ENCODE measurements around the gene COQ8A.

DNA sequence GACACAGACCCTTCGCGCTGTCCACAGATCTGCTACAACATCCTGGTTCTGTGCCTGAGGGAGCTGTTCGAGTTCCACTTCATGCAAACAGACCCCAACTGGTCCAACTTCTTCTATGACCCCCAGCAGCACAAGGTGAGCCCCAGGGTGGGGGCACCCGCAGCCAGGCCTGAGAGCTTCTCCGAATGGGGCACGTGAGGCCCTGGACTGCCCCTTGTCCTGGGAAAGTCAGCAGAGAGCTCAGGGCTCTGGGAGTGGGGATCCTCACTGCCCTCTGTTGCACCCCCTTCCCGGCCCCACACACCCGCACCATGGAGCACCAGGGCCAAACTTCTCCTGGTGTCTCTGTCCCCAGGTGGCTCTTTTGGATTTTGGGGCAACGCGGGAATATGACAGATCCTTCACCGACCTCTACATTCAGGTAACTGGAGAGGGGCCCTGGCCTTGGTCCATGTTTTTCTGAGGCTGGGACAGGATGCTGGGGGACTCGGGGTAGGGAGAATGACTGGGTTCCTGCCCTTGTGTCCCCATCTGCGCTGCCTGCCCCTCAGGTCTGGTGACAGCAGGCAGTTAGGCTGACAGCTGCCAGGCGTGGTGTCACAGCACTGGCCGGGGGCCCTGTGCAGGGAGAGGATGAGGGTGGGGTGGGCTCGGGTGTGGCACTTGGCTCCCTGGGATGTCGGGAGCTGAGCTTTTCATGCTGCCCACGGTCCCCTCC, 44.6 kb downstream of the COQ8A start:
- TF ChIP-seq POLR2AphosphoS5 (IDR thresholded peaks at IDR 0.05; ENCODE audit: low read depth, low read length) (no peak), EZH2 (IDR thresholded peaks at IDR 0.05) (no peak)
- TF ChIP-seq, protein P1, sequence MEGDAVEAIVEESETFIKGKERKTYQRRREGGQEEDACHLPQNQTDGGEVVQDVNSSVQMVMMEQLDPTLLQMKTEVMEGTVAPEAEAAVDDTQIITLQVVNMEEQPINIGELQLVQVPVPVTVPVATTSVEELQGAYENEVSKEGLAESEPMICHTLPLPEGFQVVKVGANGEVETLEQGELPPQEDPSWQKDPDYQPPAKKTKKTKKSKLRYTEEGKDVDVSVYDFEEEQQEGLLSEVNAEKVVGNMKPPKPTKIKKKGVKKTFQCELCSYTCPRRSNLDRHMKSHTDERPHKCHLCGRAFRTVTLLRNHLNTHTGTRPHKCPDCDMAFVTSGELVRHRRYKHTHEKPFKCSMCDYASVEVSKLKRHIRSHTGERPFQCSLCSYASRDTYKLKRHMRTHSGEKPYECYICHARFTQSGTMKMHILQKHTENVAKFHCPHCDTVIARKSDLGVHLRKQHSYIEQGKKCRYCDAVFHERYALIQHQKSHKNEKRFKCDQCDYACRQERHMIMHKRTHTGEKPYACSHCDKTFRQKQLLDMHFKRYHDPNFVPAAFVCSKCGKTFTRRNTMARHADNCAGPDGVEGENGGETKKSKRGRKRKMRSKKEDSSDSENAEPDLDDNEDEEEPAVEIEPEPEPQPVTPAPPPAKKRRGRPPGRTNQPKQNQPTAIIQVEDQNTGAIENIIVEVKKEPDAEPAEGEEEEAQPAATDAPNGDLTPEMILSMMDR (IDR thresholded peaks at IDR 0.05 in 2 of 3, conservative IDR thresholded peaks at IDR 0.05 in 1 of 3; ENCODE audit: borderline replicate concordance in 1 of 3, insufficient read depth in 1 of 3, low read depth in 2 of 3, low read length in 2 of 3): no peak
- TF ChIP-seq, protein P2, sequence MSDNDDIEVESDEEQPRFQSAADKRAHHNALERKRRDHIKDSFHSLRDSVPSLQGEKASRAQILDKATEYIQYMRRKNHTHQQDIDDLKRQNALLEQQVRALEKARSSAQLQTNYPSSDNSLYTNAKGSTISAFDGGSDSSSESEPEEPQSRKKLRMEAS (IDR thresholded peaks at IDR 0.05): no peak
